PC-9 (cell line): ENCODE results near the gene NSD2. TPM values are rescaled to one million over a fixed set of nuclear protein-coding genes. Genes with fewer than 3 reads are reported as not detected.

Experiments used
- BruUV-seq: library from RNA; stranded (reverse); fragments of 400-500 nt; replicated peaks from 2 replicates; lab custom pipeline; 2021; lab: Mats Ljungman, UMichigan
- CTCF ChIA-PET: fragments of 300-600 bp; sonication (Branson Sonifier 250); formaldehyde crosslinking; loops from one replicate; lab custom pipeline; 2022; ENCODE audit warnings: antibody characterized with exemption; lab: Charles Lee
- POLR2A ChIA-PET: fragments of 300-600 bp; sonication (Branson Sonifier 250); formaldehyde crosslinking; loops from one replicate; lab custom pipeline; 2022; ENCODE audit warnings: antibody characterized with exemption; ENCODE audit not compliant: unreplicated experiment; lab: Charles Lee
- DNase-seq, 2 experiments: peaks; one replicate each; pipeline versions ENCODE4 v3.0.0 to v3.0.0-alpha.2; 2015 to 2022; ENCODE audit warnings: mixed read lengths in 1 of 2
- H2AFZ ChIP-seq: fragments of 200-600 bp; sonication (generic); 2 replicates; pipeline ENCODE4 v1.8.1; 2017; ENCODE audit warnings: antibody characterized with exemption
- H3F3A ChIP-seq: fragments of 200-600 bp; sonication (generic); 2 replicates; pipeline ENCODE4 v1.8.1; 2017; ENCODE audit warnings: antibody characterized with exemption, mild to moderate bottlenecking, low read depth; ENCODE audit not compliant: insufficient read depth
- H3K27ac ChIP-seq: fragments of 200-600 bp; sonication (generic); 2 replicates; pipeline ENCODE4 v1.6.1; 2016; ENCODE audit warnings: mixed run types
- H3K27me3 ChIP-seq: fragments of 200-600 bp; sonication (generic); 2 replicates; pipeline ENCODE4 v1.6.1; 2016; ENCODE audit warnings: low read depth, mixed run types; ENCODE audit not compliant: insufficient read depth
- H3K36me3 ChIP-seq: fragments of 200-600 bp; sonication (generic); 2 replicates; pipeline ENCODE4 v1.6.1; 2016; ENCODE audit warnings: low read depth, mixed run types
- H3K4me1 ChIP-seq: fragments of 200-600 bp; sonication (generic); replicated peaks from 2 replicates; pipeline ENCODE4 v1.6.1; 2016; ENCODE audit warnings: mixed run types; ENCODE audit not compliant: insufficient read depth
- H3K4me2 ChIP-seq: fragments of 200-600 bp; sonication (generic); 2 replicates; pipeline ENCODE4 v1.6.1; 2017; ENCODE audit warnings: mixed run types
- H3K4me3 ChIP-seq: fragments of 200-600 bp; sonication (generic); 2 replicates; pipeline ENCODE4 v1.6.1; 2016; ENCODE audit warnings: mixed run types
- H3K79me2 ChIP-seq: fragments of 200-600 bp; sonication (generic); 2 replicates; pipeline ENCODE4 v1.6.1; 2017; ENCODE audit warnings: low read depth, mixed run types
- H3K9me2 ChIP-seq: fragments of 200-600 bp; sonication (generic); 2 replicates; pipeline ENCODE4 v1.8.1; 2017; ENCODE audit warnings: mild to moderate bottlenecking; ENCODE audit not compliant: insufficient read depth
- H3K9me3 ChIP-seq: fragments of 200-600 bp; sonication (generic); 2 replicates; pipeline ENCODE4 v1.8.1; 2016; ENCODE audit warnings: low read depth; ENCODE audit not compliant: insufficient read depth
- H4K20me1 ChIP-seq: fragments of 200-600 bp; sonication (generic); 2 replicates; pipeline ENCODE4 v1.8.1; 2017; ENCODE audit not compliant: insufficient read depth
- EZH2 ChIP-seq: fragments of 200-600 bp; sonication (generic); IDR thresholded peaks from 2 replicates; pipeline ENCODE4 v1.8.0; 2017; ENCODE audit warnings: antibody characterized with exemption, low read depth
- intact Hi-C: fragments of 100-400 bp; cut with micrococcal nuclease; formaldehyde crosslinking; loops from one replicate; pipeline ENCODE4 v1.10.0; 2022; ENCODE audit not compliant: unreplicated experiment
- total RNA-seq: library from RNA; stranded (reverse); gene quantifications from 2 replicates; pipeline ENCODE4 v1.2.3, GENCODE V29; 2021
- TF ChIP-seq, protein P1 (sequence below): fragments of 200-600 bp; sonication (generic); conservative IDR thresholded peaks from 2 replicates; pipeline ENCODE4 v1.6.1; 2017; ENCODE audit warnings: mixed run types, antibody characterized with exemption, mild to moderate bottlenecking, moderate library complexity

Gene NSD2
- total RNA-seq, 1 experiment from 2014 or later, result 176 TPM

- ChIA-PET POLR2A (no interaction called here), CTCF (no interaction called here)
- peaks cover 21% of the 10 kb centered on the region; the same call in 1 of the 2 replicates for H4K20me1 ChIP-seq
- no peaks in the 10 kb centered on the region for H3K4me1 ChIP-seq
- H3K27ac ChIP-seq, result no peak overlapping the region
- H3K79me2 ChIP-seq, result no peaks in the 10 kb centered on the region
- no peaks in the 10 kb centered on the region for H3K9me3 ChIP-seq
- no peak for TF ChIP-seq EZH2
- TF ChIP-seq, protein P1, sequence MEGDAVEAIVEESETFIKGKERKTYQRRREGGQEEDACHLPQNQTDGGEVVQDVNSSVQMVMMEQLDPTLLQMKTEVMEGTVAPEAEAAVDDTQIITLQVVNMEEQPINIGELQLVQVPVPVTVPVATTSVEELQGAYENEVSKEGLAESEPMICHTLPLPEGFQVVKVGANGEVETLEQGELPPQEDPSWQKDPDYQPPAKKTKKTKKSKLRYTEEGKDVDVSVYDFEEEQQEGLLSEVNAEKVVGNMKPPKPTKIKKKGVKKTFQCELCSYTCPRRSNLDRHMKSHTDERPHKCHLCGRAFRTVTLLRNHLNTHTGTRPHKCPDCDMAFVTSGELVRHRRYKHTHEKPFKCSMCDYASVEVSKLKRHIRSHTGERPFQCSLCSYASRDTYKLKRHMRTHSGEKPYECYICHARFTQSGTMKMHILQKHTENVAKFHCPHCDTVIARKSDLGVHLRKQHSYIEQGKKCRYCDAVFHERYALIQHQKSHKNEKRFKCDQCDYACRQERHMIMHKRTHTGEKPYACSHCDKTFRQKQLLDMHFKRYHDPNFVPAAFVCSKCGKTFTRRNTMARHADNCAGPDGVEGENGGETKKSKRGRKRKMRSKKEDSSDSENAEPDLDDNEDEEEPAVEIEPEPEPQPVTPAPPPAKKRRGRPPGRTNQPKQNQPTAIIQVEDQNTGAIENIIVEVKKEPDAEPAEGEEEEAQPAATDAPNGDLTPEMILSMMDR, result no peak
- intact Hi-C loops, result loop anchor here (5.0 kb wide), 1 partner anchor 206 kb away; no protein-coding TSS in a partner anchor
- H3K4me2 ChIP-seq, result no peak overlapping the region
- TSS peak; percentile 11 for BruUV-seq
- H3K36me3 ChIP-seq, result 0 out of 2 replicates have a peak, but pooled peaks cover 21% of the 10 kb centered on the region
- DNase-seq, result peak in 1 of 2 experiments; percentile 32
- H3K4me3 ChIP-seq, result no peak overlapping the region
- H3F3A ChIP-seq, result peaks cover 43% of the 10 kb centered on the region; the same call in 1 of the 2 replicates
- no peaks in the 10 kb centered on the region for H3K27me3 ChIP-seq
- H2AFZ ChIP-seq, result no peak overlapping the region
- no peaks in the 10 kb centered on the region for H3K9me2 ChIP-seq
These were observed 110.3 kb downstream of the NSD2 start for GRCh38 chr4:1981251-1982058.

- Histone ChIP-seq H3K27me3 (no peaks in the 10 kb centered on the region), H3K4me3 (no peak overlapping the region), H3K4me2 (no peak overlapping the region), H3F3A (peaks cover 43% of the 10 kb centered on the region; the same call in 1 of the 2 replicates), H4K20me1 (peaks cover 21% of the 10 kb centered on the region; the same call in 1 of the 2 replicates), H3K79me2 (no peaks in the 10 kb centered on the region), H3K36me3 (0 out of 2 replicates have a peak, but pooled peaks cover 21% of the 10 kb centered on the region), H3K4me1 (no peaks in the 10 kb centered on the region), H2AFZ (no peak overlapping the region), H3K9me3 (no peaks in the 10 kb centered on the region), H3K9me2 (no peaks in the 10 kb centered on the region), H3K27ac (no peak overlapping the region)
- CTCF ChIA-PET, result no interaction called here
- DNase-seq, result no peak
- TF ChIP-seq, protein P1, result no peak
- no peak for TF ChIP-seq EZH2
- no TSS peak for BruUV-seq
- intact Hi-C loops, result loop anchor here (5.0 kb wide), 1 partner anchor 205 kb away; no protein-coding TSS in a partner anchor
- POLR2A ChIA-PET, result no interaction called here
These were observed 111.2 kb downstream of the NSD2 start for GRCh38 chr4:1982124-1983052.
